ENCODE results near the gene KCNIP1. TPM values are rescaled to one million over a fixed set of nuclear protein-coding genes. Genes with fewer than 3 reads are reported as not detected.
"Not testable (repeated sequence)": the region's sequence is repeated elsewhere in the genome, so short reads cannot be mapped to it uniquely, and the experiment has no call there.

The KCNIP1 gene
- total RNA-seq, 2 donors from 2014 or later: 0.79 to 1.00 TPM

GRCh38 chr5:170525470-170526211 lies 21.8 kb downstream of the KCNIP1 start:
- intact Hi-C loops (cut with DNase I): no loop called here
- no peak for DNase-seq (ENCODE audit: low spot score)

DNA sequence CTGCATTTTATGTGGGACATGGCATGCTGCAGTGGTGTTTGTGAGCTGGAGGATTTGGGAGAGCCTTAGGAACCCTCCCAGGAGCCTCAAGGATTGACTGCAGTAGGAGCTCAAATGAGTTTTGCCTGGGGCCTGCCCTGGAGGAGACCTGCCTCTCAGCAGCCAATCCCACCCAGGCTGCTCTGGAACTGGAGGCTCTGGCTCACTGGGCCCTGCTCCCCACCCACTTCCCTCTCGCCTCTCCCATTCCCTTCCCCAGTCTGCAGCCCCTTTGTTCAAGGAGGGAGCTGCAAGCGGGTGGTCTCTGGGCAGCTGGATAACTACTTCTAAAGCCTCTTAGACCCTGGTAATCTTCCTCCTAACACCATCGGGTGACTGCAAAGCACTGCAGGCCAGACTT lies 24.2 kb downstream of the KCNIP1 start:
- DNase-seq (ENCODE audit: low spot score): no peak
- intact Hi-C loops (cut with DNase I): no loop called here

DNA sequence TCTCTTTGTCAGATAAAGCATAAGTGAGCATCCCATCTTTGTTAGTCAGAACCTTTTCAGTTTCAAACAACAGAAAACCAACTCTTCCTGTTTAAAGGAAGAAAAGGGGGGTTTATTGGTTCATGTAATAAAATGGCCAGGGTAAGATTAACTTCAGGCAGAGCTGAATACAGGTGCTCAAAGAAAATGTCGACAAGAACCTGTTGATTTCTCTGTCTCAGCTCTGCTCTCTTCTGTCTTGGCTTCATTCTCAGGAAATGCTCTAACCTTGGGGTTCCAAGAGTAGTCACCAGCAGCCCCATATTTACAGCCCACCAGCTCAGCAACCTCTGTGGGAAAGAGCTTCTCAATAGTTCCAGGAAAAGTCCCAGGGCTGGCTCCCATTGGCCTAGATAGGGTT lies 25.2 kb downstream of the KCNIP1 start:
- no peak for DNase-seq (ENCODE audit: low spot score)
- intact Hi-C loops (cut with DNase I): no loop called here

- no peak for DNase-seq (ENCODE audit: low spot score)
- intact Hi-C loops (cut with DNase I): loop anchor here in 1 of 2 donors (10.0 kb wide), 1 partner anchor 1462 kb away; no protein-coding TSS in a partner anchor
These were observed 29.1 kb downstream of the KCNIP1 start for GRCh38 chr5:170532935-170533334.

GRCh38 chr5:170533383-170533782 lies 29.6 kb downstream of the KCNIP1 start:
- no peak for DNase-seq (ENCODE audit: low spot score)
- intact Hi-C loops (cut with DNase I): loop anchor here in 1 of 2 donors (10.0 kb wide), 1 partner anchor 1461 kb away; no protein-coding TSS in a partner anchor

GRCh38 chr5:170534177-170534576 lies 30.4 kb downstream of the KCNIP1 start:
- DNase-seq (ENCODE audit: low spot score): no peak
- intact Hi-C loops (cut with DNase I): loop anchor here in 1 of 2 donors (10.0 kb wide), 1 partner anchor 1461 kb away; no protein-coding TSS in a partner anchor

- intact Hi-C loops (cut with DNase I): loop anchor here in 1 of 2 donors (10.0 kb wide), 1 partner anchor 1460 kb away; no protein-coding TSS in a partner anchor
These were observed 31.1 kb downstream of the KCNIP1 start for GRCh38 chr5:170534941-170535340.

GRCh38 chr5:170536525-170536924 lies 32.7 kb downstream of the KCNIP1 start:
- intact Hi-C loops (cut with DNase I): loop anchor here in 1 of 2 donors (10.0 kb wide), 1 partner anchor 1458 kb away; no protein-coding TSS in a partner anchor
- DNase-seq (ENCODE audit: low spot score): no peak

More at GRCh38 chr5:170534941-170535340, 31.1 kb downstream of the KCNIP1 start:
- no peak for DNase-seq (ENCODE audit: low spot score)

DNA sequence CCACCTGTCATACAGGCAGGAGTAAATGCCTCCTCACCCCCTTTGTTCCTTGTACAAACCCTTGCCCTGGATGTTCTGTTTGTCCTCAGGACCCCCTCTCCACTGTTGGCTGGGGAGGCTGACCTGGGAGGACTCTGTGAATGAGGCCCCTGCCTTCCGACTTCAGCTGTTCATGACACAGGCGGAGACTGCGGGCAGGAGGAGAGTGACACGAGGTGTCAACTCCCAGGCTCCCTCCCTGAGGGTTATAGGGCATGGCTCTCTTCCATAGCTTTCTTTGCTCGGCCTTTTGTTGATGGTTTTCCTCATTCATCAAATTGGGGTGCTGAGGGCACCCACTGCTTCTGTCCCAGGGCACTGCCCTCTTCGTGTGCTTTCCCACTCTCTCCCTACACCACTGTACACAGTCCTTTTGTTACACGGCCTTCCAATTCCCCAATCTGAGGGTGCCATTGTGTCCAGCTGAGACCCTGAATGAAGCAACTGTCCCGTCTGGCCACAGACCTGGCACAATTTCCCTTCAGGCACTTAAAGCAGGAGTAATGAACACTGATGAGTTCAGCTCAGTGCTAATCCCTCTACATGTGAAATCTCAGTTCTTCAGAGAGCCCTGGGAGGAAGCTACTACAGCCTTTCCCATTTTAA lies 33.8 kb downstream of the KCNIP1 start:
- intact Hi-C loops (cut with DNase I): loop anchor here in 1 of 2 donors (10.0 kb wide), 1 partner anchor 1457 kb away; no protein-coding TSS in a partner anchor
- no peak for DNase-seq (ENCODE audit: low spot score)

- intact Hi-C loops (cut with DNase I): loop anchor here in 1 of 2 donors (10.0 kb wide), 1 partner anchor 1457 kb away; no protein-coding TSS in a partner anchor
- DNase-seq (ENCODE audit: low spot score): no peak
These were observed 34.3 kb downstream of the KCNIP1 start for GRCh38 chr5:170538096-170538465.

DNA sequence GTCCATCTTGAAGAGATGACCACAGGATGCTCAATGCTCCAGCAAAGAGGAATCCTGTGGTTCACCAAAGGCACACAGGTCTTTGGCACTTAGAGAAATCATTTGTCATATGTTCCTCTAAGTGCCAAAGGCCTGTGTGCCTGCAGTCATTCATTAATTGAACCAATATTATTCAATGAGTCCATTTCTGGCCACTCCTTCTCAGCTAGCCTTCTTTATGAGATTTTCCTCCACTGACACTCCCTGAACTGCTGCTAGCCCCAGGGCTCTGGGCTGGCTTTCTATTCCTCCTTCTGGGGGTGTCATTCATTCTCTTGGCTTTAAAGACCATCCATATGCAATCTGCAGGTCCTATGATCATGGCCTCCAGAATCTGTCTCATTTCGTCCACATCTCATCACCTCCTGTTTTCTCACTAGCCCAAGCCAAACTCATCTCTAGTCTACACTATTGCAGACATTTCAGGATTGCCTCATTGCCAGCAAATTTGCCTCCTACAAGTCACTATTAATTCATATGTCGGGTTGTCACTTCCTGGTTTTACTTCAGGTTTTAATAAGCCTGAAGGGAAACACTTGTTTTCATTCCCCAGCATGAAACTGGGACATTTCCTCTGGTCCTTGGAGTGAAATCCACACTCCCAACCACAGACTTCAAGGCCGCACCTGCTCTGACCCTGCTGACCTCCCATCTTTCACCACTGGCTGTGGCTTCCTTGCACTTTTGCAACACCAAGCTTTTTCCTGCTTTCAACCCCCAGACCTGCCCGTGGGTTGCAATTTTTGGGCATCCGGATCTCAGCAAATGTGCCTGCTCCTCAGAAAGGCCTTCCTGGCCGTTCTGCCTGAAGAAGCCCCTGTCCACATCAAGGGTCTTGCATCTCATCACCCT lies 35.1 kb downstream of the KCNIP1 start:
- DNase-seq (ENCODE audit: low spot score): no peak
- intact Hi-C loops (cut with DNase I): loop anchor here in 1 of 2 donors (10.0 kb wide), 1 partner anchor 1456 kb away; no protein-coding TSS in a partner anchor

DNA sequence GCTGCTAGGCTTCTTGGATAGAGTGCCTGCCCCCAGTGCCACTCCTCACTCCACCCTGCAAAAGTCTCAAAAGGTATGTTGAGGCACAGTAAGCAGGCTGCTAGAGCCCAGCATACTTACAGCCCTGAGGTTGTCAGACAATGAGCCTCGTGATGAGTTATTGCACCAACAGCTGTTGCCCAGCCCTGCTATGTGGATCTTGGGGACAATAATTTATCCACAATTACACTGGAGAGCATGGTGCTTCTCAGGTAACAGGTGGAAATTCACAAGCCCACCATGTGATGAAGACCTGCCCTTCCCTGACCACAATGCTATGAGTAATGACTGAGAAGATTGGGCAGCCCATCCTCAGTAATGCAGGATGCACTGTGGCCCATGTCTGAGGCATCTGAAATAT lies 36.5 kb downstream of the KCNIP1 start:
- no peak for DNase-seq (ENCODE audit: low spot score)
- intact Hi-C loops (cut with DNase I): no loop called here

- no peak for DNase-seq (ENCODE audit: low spot score)
- intact Hi-C loops (cut with DNase I): no loop called here
These were observed 37.4 kb downstream of the KCNIP1 start for GRCh38 chr5:170541146-170541769.

GRCh38 chr5:170542691-170543293 lies 39.0 kb downstream of the KCNIP1 start:
- no peak for DNase-seq (ENCODE audit: low spot score)
- intact Hi-C loops (cut with DNase I): no loop called here

DNA sequence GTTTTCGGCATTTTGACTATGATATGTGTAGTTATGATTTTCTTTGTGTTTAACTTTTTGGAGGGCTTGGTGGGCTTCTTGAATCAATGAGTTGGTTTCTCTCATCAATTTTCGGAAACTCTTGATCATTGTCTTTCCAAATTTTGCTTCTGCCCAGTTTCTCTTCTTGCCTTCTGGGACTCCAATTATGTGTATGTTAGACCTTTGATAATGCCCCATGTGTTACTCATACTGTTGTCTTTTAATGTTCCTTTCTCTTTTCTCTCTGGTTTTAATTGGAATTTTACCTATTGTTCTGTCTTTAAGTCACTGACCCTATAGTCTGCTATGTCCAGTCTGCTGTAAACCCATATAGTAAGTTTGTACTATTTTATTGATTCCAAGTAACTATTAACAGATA lies 41.5 kb downstream of the KCNIP1 start:
- DNase-seq (ENCODE audit: low spot score): no peak
- intact Hi-C loops (cut with DNase I): no loop called here

GRCh38 chr5:170545811-170546210 lies 42.0 kb downstream of the KCNIP1 start:
- intact Hi-C loops (cut with DNase I): no loop called here
- no peak for DNase-seq (ENCODE audit: low spot score)

DNA sequence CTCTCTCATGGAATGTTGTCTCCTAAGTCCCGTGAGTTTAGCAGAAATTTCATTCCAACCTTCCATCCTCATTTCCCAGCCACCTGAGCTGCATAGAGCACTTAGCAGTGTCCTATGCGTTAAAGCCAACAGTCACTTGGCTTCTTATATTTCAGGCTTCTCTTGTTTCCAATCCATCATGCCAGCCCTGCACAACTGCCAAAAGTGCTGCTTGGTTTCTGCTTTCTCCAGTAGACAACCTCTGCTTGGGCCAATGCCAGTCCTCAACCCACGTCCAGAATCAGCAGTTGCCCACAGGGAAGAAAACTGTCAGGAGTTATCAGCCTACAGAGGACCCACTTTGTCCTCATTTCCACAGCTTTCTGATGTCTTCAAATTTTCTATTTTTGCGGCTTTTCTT lies 42.5 kb downstream of the KCNIP1 start:
- intact Hi-C loops (cut with DNase I): no loop called here
- no peak for DNase-seq (ENCODE audit: low spot score)

- intact Hi-C loops (cut with DNase I); DNase-seq (ENCODE audit: low spot score): not testable (repeated sequence)
These were observed 46.6 kb downstream of the KCNIP1 start for GRCh38 chr5:170550382-170550781.

- no peak for DNase-seq (ENCODE audit: low spot score)
These were observed 47.3 kb downstream of the KCNIP1 start for GRCh38 chr5:170551076-170551475.

More at GRCh38 chr5:170551076-170551475, 47.3 kb downstream of the KCNIP1 start:
- intact Hi-C loops (cut with DNase I): no loop called here

Measured in posterior vena cava (tissue), 2 donors.